OCI-LY1 (cell line): Measurements from ENCODE around the gene DNM2.

Experiments used
- H2AFZ ChIP-seq: fragments of 200-600 bp; sonication (generic), shearing (Covaris generic); 2 replicates; pipeline ENCODE4 v1.6.0; 2014; ENCODE audit warnings: antibody characterized with exemption, mild to moderate bottlenecking, low read length
- H3F3A ChIP-seq: fragments of 200-600 bp; sonication (generic), shearing (Covaris generic); 2 replicates; pipeline ENCODE4 v1.6.0; 2014; ENCODE audit warnings: mild to moderate bottlenecking, antibody characterized with exemption, low read length, moderate library complexity; ENCODE audit not compliant: insufficient read depth
- H3K27ac ChIP-seq: fragments of 200-600 bp; sonication (generic); 2 replicates; pipeline ENCODE4 v1.5.1; 2014; ENCODE audit warnings: low read length, mixed run types, mild to moderate bottlenecking, low read depth; ENCODE audit not compliant: poor library complexity, severe bottlenecking
- H3K27me3 ChIP-seq: fragments of 200-600 bp; sonication (generic); 2 replicates; pipeline ENCODE4 v1.6.0; 2014; ENCODE audit warnings: antibody characterized with exemption, mild to moderate bottlenecking, low read length, moderate library complexity; ENCODE audit not compliant: insufficient read depth
- H3K36me3 ChIP-seq: fragments of 200-600 bp; sonication (generic); 2 replicates; pipeline ENCODE4 v1.6.1; 2014; ENCODE audit warnings: mild to moderate bottlenecking, antibody characterized with exemption, low read length, moderate library complexity, mixed read lengths; ENCODE audit not compliant: insufficient read depth
- H3K4me1 ChIP-seq: fragments of 200-600 bp; sonication (generic); 2 replicates; pipeline ENCODE4 v1.5.1; 2014; ENCODE audit warnings: mild to moderate bottlenecking, low read length, moderate library complexity; ENCODE audit not compliant: insufficient read depth, severe bottlenecking
- H3K4me2 ChIP-seq: fragments of 200-600 bp; sonication (generic), shearing (Covaris generic); 2 replicates; pipeline ENCODE4 v1.6.1; 2014; ENCODE audit warnings: low read length
- H3K4me3 ChIP-seq: fragments of 200-600 bp; sonication (generic); 2 replicates; pipeline ENCODE4 v1.5.1; 2014; ENCODE audit warnings: low read length, low read depth, mild to moderate bottlenecking, mixed read lengths; ENCODE audit not compliant: poor library complexity, severe bottlenecking
- H3K79me2 ChIP-seq: fragments of 200-600 bp; shearing (Covaris generic); 2 replicates; pipeline ENCODE4 v1.6.1; 2016; ENCODE audit warnings: mixed run types, low read length, mixed read lengths; ENCODE audit not compliant: insufficient read depth
- H3K9ac ChIP-seq: fragments of 200-600 bp; sonication (generic), shearing (Covaris generic); 2 replicates; pipeline ENCODE4 v1.6.1; 2014; ENCODE audit warnings: mild to moderate bottlenecking, low read length, mixed read lengths
- H3K9me2 ChIP-seq: fragments of 200-600 bp; sonication (generic), shearing (Covaris generic); 2 replicates; pipeline ENCODE4 v1.6.1; 2014; ENCODE audit warnings: low read depth, mild to moderate bottlenecking, low read length, mixed read lengths
- H3K9me3 ChIP-seq: fragments of 200-600 bp; shearing (Covaris generic); 2 replicates; pipeline ENCODE4 v1.6.1; 2014; ENCODE audit warnings: low read length, mixed read lengths
- H4K20me1 ChIP-seq: fragments of 200-600 bp; sonication (generic), shearing (Covaris generic); 2 replicates; pipeline ENCODE4 v1.6.0; 2016; ENCODE audit warnings: mild to moderate bottlenecking, low read length; ENCODE audit not compliant: insufficient read depth
- CTCF ChIP-seq: fragments of 200-600 bp; sonication (generic), shearing (Covaris generic); IDR thresholded peaks from 2 replicates; pipeline ENCODE4 v1.5.1; 2017; ENCODE audit warnings: mild to moderate bottlenecking, antibody characterized with exemption, low read length, moderate library complexity, mixed read lengths
- EZH2 ChIP-seq: fragments of 200-600 bp; sonication (generic), shearing (Covaris generic); IDR thresholded peaks from 2 replicates; pipeline ENCODE4 v1.8.0; 2017; ENCODE audit warnings: borderline replicate concordance, mixed run types, mild to moderate bottlenecking, antibody characterized with exemption, low read length, moderate library complexity, mixed read lengths

The DNM2 gene

GRCh38 chr19:10826846-10827245 lies 109.0 kb downstream of the DNM2 start:
- H3K4me1 ChIP-seq = no peaks in the 10 kb centered on the region
- no peak overlapping the region for H3K4me3 ChIP-seq
- TF ChIP-seq EZH2 = no peak
- H3K9ac ChIP-seq = no peak overlapping the region
- no peak overlapping the region for H3K27ac ChIP-seq
- peaks cover 52% of the 10 kb centered on the region for H3K36me3 ChIP-seq
- H3F3A ChIP-seq = no peaks in the 10 kb centered on the region
- no peaks in the 10 kb centered on the region for H4K20me1 ChIP-seq
- H3K9me3 ChIP-seq = no peaks in the 10 kb centered on the region
- no peaks in the 10 kb centered on the region for H3K27me3 ChIP-seq
- no peaks in the 10 kb centered on the region for H3K9me2 ChIP-seq
- no peak overlapping the region for H2AFZ ChIP-seq
- H3K4me2 ChIP-seq = no peak overlapping the region
- H3K79me2 ChIP-seq = no peaks in the 10 kb centered on the region

GRCh38 chr19:10828981-10829821 lies 111.3 kb downstream of the DNM2 start:
- H2AFZ ChIP-seq = no peak overlapping the region
- H3K27ac ChIP-seq = no peak overlapping the region
- no peaks in the 10 kb centered on the region for H3F3A ChIP-seq
- no peaks in the 10 kb centered on the region for H3K9me3 ChIP-seq
- no peak overlapping the region for H3K4me2 ChIP-seq
- TF ChIP-seq EZH2 (no peak), CTCF (peak; percentile 40)
- no peaks in the 10 kb centered on the region for H3K27me3 ChIP-seq
- no peak overlapping the region for H3K4me3 ChIP-seq
- H4K20me1 ChIP-seq = no peaks in the 10 kb centered on the region
- H3K9ac ChIP-seq = no peak overlapping the region
- no peaks in the 10 kb centered on the region for H3K9me2 ChIP-seq
- H3K4me1 ChIP-seq = no peaks in the 10 kb centered on the region
- H3K79me2 ChIP-seq = no peaks in the 10 kb centered on the region
- H3K36me3 ChIP-seq = peaks cover 56% of the 10 kb centered on the region

- Histone ChIP-seq H4K20me1 (no peaks in the 10 kb centered on the region), H3K79me2 (no peaks in the 10 kb centered on the region), H3K4me1 (no peaks in the 10 kb centered on the region), H3K27ac (no peak overlapping the region), H3K4me2 (no peak overlapping the region), H3K4me3 (no peak overlapping the region), H3F3A (no peaks in the 10 kb centered on the region), H3K9me2 (no peaks in the 10 kb centered on the region), H3K27me3 (no peaks in the 10 kb centered on the region), H3K9ac (no peak overlapping the region), H2AFZ (no peak overlapping the region), H3K9me3 (no peaks in the 10 kb centered on the region), H3K36me3 (peaks cover 49% of the 10 kb centered on the region)
- no peak for TF ChIP-seq EZH2
- no peak for TF ChIP-seq CTCF
These were observed 112.1 kb downstream of the DNM2 start for GRCh38 chr19:10829967-10830366.

GRCh38 chr19:10830370-10830769 lies 112.5 kb downstream of the DNM2 start:
- Histone ChIP-seq H3K27me3 (no peaks in the 10 kb centered on the region), H3K9me3 (no peaks in the 10 kb centered on the region), H3K27ac (no peak overlapping the region), H3F3A (no peaks in the 10 kb centered on the region), H3K4me1 (no peaks in the 10 kb centered on the region), H3K4me3 (no peak overlapping the region), H4K20me1 (no peaks in the 10 kb centered on the region), H3K4me2 (no peak overlapping the region), H3K36me3 (peaks cover 46% of the 10 kb centered on the region), H3K9ac (no peak overlapping the region), H3K9me2 (no peaks in the 10 kb centered on the region), H3K79me2 (no peaks in the 10 kb centered on the region), H2AFZ (no peak overlapping the region)
- TF ChIP-seq CTCF = no peak
- TF ChIP-seq EZH2 = no peak
